Fibroblast of villous mesenchyme (primary cell): ENCODE measurements around the gene DDRGK1. TPM values are rescaled to one million over a fixed set of nuclear protein-coding genes. Genes with fewer than 3 reads are reported as not detected.

Experiments used
- DNase-seq: peaks from one replicate; pipeline ENCODE4 v3.0.0-alpha.2; 2010; ENCODE audit warnings: low read depth
- H3K4me3 ChIP-seq: 2 replicates; pipeline ENCODE4 v1.5.1; 2011; ENCODE audit warnings: low read depth, mild to moderate bottlenecking, low read length
- total RNA-seq: library from RNA; depleted of rRNA; stranded (reverse); fragments of >200 nt; gene quantifications from 2 replicates; pipeline ENCODE4 v1.2.3, GENCODE V29; 2012
- TF ChIP-seq, protein P1 (sequence below): IDR thresholded peaks from 2 replicates; pipeline ENCODE4 v1.5.1; 2012; ENCODE audit warnings: low read depth, mild to moderate bottlenecking, low read length; ENCODE audit not compliant: insufficient read depth

Gene DDRGK1
- total RNA-seq, 1 donor = 21.6 TPM

DNA sequence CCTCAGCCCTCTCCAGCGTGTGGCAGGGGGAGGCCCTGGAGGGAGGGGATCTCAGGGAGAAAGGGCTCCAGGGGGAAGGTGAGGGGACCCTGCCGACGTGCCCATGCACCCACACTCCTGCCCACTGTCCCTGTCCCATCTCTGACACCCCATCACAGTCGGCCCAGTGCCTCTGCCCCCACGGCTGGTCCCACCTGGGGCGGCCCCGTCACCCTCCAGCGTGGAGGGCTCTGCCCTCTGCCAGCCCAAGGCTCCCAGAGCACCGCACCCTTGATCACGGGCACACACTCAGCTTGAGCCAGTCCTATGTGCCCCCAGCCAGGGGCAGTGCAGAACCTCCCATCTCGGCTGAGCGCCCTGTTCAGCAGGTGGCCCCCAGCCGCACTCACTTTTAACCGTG lies 25.3 kb upstream of the DDRGK1 start:
- H3K4me3 ChIP-seq = no peak overlapping the region
- no peak for DNase-seq
- TF ChIP-seq, protein P1, sequence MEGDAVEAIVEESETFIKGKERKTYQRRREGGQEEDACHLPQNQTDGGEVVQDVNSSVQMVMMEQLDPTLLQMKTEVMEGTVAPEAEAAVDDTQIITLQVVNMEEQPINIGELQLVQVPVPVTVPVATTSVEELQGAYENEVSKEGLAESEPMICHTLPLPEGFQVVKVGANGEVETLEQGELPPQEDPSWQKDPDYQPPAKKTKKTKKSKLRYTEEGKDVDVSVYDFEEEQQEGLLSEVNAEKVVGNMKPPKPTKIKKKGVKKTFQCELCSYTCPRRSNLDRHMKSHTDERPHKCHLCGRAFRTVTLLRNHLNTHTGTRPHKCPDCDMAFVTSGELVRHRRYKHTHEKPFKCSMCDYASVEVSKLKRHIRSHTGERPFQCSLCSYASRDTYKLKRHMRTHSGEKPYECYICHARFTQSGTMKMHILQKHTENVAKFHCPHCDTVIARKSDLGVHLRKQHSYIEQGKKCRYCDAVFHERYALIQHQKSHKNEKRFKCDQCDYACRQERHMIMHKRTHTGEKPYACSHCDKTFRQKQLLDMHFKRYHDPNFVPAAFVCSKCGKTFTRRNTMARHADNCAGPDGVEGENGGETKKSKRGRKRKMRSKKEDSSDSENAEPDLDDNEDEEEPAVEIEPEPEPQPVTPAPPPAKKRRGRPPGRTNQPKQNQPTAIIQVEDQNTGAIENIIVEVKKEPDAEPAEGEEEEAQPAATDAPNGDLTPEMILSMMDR = no peak

DNA sequence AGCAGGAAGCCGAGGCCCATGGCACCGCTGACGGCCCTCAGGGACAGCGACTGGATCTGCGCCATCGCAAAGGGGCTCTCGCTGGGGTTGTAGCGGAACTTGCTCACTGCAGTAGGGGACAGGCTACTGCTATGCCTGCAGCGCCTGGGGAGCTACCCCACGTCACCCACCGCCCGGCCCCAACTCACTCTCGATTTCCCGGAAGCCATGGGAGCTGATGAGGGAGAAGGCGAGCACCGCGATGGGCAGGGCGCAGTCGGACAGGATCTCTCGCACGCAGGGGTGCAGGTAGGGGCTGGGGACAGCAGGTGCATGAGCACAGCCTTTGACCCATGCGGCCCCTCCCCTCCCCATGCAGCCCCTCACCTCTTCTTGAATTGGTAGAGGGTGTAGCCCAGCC lies 24.7 kb upstream of the DDRGK1 start:
- DNase-seq = no peak
- TF ChIP-seq, protein P1 = no peak
- no peak overlapping the region for H3K4me3 ChIP-seq

DNA sequence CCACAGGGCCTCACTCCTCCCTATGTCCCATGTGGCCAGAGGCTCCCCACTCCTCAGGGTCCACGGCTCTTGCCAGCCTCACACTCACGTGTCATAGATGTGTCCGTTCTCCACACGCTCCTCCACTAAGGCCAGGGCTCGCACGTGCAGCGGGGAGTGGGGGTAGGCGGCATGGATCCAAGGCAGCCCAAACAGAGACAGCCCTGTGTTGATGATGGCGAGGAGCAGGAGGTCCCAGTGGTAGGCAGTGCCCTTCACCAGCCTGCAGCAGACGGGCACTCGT lies 24.2 kb upstream of the DDRGK1 start:
- TF ChIP-seq, protein P1 = no peak
- DNase-seq = no peak
- H3K4me3 ChIP-seq = no peak overlapping the region

DNA sequence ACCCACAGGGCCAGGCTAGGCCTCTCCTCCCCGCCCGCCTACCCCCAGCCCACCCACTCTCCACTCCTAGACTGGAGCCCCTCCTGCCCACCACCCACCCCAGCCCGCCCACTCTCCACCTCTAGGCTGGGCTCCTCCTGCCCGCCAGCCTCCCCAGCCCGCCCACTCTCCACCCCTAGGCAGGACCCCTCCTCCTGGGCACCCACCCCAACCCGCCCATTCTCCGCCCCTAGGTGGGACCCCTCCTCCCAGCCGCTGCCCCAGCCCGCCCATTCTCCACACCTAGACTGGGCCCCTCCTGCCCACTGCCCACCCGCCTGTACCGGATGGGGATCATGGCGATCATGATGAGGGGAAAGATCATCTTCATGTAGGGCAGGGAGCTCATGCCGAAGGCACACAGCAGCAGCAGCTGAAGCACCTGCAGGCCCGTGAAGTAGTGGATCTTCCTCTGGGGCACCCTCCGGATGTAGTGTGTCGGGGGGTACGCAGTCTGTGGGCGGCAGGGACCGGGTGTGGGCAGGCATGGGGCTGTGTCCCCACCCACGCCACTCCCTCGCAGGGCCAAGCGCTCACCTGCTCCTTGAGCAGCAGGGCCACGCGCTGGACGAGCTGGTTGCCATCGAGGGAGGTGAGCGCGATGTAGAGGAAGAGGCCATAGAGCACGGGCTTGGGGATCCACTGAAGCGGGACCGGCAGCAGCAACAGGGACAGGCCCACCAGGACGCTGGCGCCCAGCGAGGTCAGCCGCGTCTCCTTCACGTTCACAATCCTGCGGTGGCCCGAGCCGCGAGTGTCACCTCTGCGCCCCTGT lies 23.7 kb upstream of the DDRGK1 start:
- TF ChIP-seq, protein P1 = no peak
- no peak overlapping the region for H3K4me3 ChIP-seq
- DNase-seq = no peak

DNA sequence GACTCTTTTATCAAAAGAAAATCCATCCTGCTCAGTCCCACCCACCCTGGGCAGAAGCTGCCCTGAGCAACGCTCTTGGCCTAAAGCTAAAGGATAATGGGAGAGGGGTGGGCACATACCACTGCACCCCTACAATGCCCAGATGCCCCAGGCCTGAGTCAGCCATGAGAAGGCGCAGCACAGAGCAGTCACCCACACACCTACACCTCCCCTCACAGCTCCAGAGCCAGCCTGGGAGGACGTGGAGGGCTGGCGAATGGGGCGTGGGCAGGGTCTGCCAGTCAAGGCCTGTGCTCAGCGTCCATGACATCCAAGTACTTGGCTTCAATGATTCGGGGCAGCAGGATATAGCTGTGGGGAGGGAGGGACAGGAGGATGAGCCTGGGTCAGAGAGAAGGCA lies 23.0 kb upstream of the DDRGK1 start:
- TF ChIP-seq, protein P1 = no peak
- no peak for DNase-seq
- no peak overlapping the region for H3K4me3 ChIP-seq

DNA sequence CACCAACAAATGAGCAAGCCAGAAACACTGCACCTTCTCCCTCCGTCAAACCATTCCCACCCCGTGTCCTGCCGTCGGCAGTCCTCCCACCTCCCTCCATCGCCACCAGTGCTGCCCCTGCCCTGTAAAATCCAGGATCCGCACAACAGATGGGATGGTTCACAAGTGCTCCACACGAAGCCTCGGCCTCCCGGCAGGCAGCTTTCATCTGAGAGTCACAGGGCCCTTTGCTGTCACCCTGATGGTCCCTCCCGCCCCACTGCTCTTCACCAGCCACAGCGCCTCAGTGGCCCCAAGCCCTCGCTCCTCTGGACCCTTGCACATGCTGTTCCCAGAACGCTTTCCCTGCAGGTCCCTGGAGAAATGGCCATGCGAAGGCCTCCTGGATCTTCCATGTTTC lies 22.4 kb upstream of the DDRGK1 start:
- TF ChIP-seq, protein P1 = no peak
- H3K4me3 ChIP-seq = no peak overlapping the region
- DNase-seq = no peak

DNA sequence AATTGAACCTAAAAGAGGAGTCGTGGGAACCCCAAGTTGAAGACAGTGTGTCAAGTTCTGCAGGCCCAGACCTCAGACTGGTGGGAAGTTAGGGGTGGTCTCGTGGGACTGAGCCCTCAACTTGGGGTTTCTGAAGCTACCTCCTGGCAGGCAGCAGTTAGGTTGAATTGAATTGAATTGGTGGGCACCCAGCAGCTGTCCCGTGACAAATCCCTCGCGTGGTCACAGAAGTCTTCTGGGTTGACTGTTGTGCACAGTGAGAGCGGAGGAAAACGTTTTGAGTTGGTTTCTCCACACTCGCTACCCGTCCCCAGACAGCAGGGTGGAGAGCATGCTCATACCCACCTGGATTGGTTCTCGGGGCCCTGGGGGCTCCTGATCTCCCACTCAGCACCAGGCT lies 21.6 kb upstream of the DDRGK1 start:
- no peak for DNase-seq
- TF ChIP-seq, protein P1 = no peak
- no peak overlapping the region for H3K4me3 ChIP-seq
